Activated T-helper 17 cell treated with anti-CD3 and anti-CD28 coated beads, Interleukin-2, amount 50 U/mL, for 72 hours (primary cell): ENCODE results near the gene XPO6. TPM values are rescaled to one million over a fixed set of nuclear protein-coding genes. Genes with fewer than 3 reads are reported as not detected.

Experiments used
- ATAC-seq: fragments of 150-1000 bp; cut with Tn5 transposase; replicated peaks from 2 replicates; pipeline ENCODE4 v1.10.0; 2021; ENCODE audit warnings: mild to moderate bottlenecking, moderate library complexity
- H3K27ac Mint-ChIP-seq: one replicate; pipeline ENCODE4 v1.8.0; 2022; ENCODE audit warnings: mixed read lengths
- H3K27me3 Mint-ChIP-seq: one replicate; pipeline ENCODE4 v1.8.0; 2022; ENCODE audit warnings: mixed read lengths
- H3K36me3 Mint-ChIP-seq: one replicate; pipeline ENCODE4 v1.8.0; 2022; ENCODE audit warnings: low read depth, mild to moderate bottlenecking, mixed read lengths
- H3K4me1 Mint-ChIP-seq: one replicate; pipeline ENCODE4 v1.8.0; 2022; ENCODE audit warnings: mixed read lengths
- H3K4me3 Mint-ChIP-seq: one replicate; pipeline ENCODE4 v1.8.0; 2022; ENCODE audit warnings: mild to moderate bottlenecking, mixed read lengths
- H3K9me3 Mint-ChIP-seq: one replicate; pipeline ENCODE4 v1.8.0; 2022; ENCODE audit warnings: mixed read lengths
- total RNA-seq, 2 donors: library from RNA; stranded (reverse); gene quantifications; one replicate each; pipeline ENCODE4 v1.2.3, GENCODE V29; 2022

Gene XPO6
- total RNA-seq, 2 donors from 2014 or later: 238 to 263 TPM

DNA sequence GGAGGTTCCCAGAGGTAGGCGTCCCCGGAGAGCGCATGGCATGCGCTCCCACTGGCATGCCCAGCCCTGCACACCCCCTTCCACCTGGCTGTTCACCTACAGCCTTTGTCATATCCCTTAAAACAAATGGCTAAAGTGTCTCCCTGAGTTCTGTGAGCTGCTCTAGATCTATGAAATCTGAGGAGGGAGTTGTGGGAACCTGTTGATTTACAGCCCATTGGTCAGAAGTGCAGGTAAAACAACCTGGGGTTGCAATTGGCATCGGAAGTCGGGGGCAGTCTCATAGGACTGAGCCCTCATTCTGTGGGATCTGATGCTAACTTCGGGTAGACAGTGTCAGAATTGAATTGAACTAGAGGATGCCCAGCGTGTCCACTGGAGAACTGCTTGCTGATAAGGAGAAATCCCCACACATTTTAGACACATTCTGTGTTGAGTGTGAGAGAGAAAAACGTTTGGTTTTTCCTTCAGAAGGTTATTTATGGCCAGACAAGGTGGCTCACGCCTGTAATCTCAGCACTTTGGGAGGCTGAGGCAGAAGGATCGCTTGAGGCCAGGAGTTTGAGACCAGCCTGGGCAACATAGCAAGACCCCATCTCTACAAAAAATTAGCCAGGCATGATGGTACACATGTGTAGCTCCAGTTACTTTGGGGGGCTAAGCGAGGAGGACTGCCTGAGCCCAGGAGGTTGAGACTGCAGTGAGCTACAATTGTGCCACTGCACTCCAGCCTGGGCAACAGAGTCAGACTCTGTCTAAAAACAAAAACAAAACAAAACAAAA, 126.2 kb downstream of the XPO6 start:
- Mint-ChIP-seq H3K27me3 (no peaks in the 10 kb centered on the region), H3K27ac (peak overlapping the region; percentile 61), H3K9me3 (no peaks in the 10 kb centered on the region), H3K36me3 (no peaks in the 10 kb centered on the region), H3K4me1 (peaks cover 13% of the 10 kb centered on the region), H3K4me3 (no peak overlapping the region)
- ATAC-seq: no peak

DNA sequence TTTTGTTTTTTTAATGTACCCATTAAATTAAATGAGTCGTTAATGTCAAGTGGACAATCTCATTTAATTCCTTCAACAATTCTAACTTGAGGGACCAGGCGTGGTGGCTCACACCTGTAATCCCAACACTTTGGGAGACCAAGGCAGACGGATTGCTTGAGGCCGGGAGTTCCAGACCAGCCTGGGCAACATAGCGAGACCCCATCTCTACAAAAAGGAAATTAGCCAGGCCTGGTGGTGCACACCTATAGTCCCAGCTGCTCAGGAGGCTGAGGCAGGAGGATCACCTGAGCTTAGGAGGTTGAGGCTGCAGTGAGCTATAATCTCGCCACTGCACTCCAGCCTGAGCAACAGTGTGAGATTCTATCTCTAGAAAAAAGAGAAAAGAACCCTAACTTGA, 127.6 kb downstream of the XPO6 start:
- H3K9me3 Mint-ChIP-seq: no peaks in the 10 kb centered on the region

DNA sequence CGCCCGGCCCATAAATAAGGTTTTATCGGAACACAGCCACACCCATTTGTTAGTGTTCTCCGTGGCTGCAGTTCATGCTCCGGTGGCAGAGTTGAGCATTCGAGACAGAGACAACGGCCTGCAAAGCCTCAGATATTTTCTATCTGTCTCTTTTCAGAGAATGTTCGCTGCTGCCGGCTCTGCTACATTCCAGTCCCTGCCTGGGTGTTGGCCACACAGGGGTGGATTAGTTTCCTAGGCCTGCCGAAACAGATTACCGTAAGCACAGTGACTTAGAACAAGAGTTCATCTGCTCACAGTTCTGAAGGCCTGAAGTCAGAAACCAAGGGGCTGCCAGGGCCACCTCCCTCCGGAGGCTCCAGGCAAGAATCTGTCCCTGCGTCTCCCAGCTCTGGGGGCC, 129.1 kb downstream of the XPO6 start:
- Mint-ChIP-seq H3K27me3 (no peaks in the 10 kb centered on the region), H3K9me3 (no peaks in the 10 kb centered on the region), H3K27ac (no peak overlapping the region), H3K4me3 (no peak overlapping the region), H3K4me1 (peaks cover 4% of the 10 kb centered on the region), H3K36me3 (no peaks in the 10 kb centered on the region)
- no peak for ATAC-seq

More for the DNA sequence above, 127.6 kb downstream of the XPO6 start:
- Mint-ChIP-seq H3K36me3 (no peaks in the 10 kb centered on the region), H3K27me3 (no peaks in the 10 kb centered on the region), H3K4me1 (peaks cover 5% of the 10 kb centered on the region), H3K27ac (peak overlapping the region; percentile 50), H3K4me3 (no peak overlapping the region)
- ATAC-seq: no peak

DNA sequence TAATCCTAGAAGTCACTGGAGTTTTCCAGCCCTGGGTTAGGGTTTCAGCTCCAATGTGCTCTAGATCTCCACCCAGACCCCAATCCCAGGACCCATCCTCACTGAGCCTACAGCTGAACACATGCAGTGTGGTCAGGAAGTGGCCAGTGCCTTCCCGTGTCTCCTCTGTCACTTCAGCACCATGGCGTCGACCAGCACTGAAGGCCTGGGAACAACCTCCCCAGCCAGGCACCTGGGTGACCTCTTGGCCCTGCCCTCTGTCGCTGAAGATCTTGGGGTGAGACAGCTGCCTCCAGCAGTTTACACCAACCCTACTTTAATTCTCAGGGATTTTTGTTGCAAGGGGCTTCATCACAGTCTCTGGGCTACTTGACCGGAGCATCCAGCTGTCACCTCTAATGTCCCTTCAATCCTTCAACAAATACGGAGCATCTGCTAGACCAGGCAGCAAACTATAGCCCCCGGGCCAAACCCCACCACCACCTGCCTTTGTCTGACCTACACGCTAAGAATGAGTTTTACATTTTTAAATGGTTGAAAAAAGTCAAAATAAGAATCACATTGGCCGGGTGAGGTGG, 130.3 kb downstream of the XPO6 start:
- H3K9me3 Mint-ChIP-seq: no peaks in the 10 kb centered on the region
- H3K4me1 Mint-ChIP-seq: peaks cover 4% of the 10 kb centered on the region
- peak overlapping the region; percentile 51 for H3K27ac Mint-ChIP-seq
- no peaks in the 10 kb centered on the region for H3K36me3 Mint-ChIP-seq
- ATAC-seq: no peak
- H3K27me3 Mint-ChIP-seq: no peaks in the 10 kb centered on the region
- H3K4me3 Mint-ChIP-seq: no peak overlapping the region

DNA sequence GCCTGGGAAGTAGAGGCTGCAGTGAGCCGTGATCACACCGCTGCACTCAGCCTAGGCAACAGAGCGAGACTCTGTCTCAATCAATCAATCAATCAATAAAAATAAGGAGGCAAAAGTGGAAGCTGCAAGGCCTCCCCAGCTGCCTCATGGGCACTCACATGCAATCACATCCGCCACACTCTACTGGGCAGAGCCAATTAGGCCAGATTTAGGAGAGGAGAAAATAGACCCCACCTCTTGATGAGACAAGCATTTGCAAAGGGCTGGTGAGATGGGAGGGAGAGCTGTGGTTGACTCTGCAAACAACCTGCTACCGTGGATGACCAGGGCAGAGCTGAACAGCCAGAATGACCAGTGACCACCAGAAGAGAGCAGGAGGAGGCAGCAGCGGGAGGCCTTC, 133.5 kb downstream of the XPO6 start:
- Mint-ChIP-seq H3K27ac (no peak overlapping the region), H3K9me3 (no peaks in the 10 kb centered on the region), H3K36me3 (no peaks in the 10 kb centered on the region), H3K27me3 (no peaks in the 10 kb centered on the region), H3K4me3 (no peak overlapping the region), H3K4me1 (peaks cover 4% of the 10 kb centered on the region)
- no peak for ATAC-seq

DNA sequence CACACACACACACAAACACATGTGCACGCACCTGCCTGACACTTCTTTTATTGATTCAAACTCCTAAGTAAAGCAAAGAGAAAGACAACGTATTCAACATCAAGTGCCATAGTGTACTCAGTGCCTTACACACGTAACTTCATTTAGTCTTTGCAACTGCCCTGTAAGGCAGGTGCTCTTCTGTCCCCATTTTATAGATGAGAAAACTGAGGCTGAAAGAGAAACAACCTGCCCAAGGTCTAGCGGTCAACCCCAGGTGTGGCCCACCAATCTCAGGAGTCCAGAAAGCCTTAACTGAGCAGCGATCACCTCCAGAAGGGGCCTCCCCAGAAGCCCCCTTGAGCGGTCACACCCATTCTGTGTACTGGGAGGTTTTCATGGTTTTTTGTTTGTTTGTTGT, 137.9 kb downstream of the XPO6 start:
- Mint-ChIP-seq H3K4me3 (no peak overlapping the region), H3K9me3 (no peaks in the 10 kb centered on the region), H3K36me3 (no peaks in the 10 kb centered on the region), H3K27me3 (peaks cover 4% of the 10 kb centered on the region), H3K27ac (no peak overlapping the region), H3K4me1 (no peaks in the 10 kb centered on the region)
- ATAC-seq: no peak

DNA sequence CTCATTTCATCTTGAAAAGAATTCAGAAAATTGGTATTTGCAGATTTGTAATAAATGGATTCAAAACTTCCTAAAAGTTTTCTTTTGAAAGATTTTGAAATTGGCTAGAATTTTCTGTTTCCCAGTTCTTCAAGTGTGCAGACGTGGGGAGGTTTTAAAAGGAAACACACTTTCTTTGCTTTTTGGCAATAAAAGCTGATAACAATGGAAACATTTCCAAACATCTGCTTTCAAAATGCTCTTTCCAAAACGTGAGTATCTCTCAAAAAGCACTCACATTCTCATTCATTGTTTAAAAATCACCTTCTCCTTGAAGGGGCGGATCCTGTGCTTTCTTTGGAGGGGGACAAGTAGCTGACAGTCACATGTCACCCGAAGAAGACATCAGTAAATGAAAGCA, 139.7 kb downstream of the XPO6 start:
- H3K36me3 Mint-ChIP-seq: no peaks in the 10 kb centered on the region
- H3K27ac Mint-ChIP-seq: no peak overlapping the region
- no peaks in the 10 kb centered on the region for H3K9me3 Mint-ChIP-seq
- H3K4me3 Mint-ChIP-seq: no peak overlapping the region
- H3K27me3 Mint-ChIP-seq: peaks cover 4% of the 10 kb centered on the region
- no peak for ATAC-seq
- no peaks in the 10 kb centered on the region for H3K4me1 Mint-ChIP-seq

DNA sequence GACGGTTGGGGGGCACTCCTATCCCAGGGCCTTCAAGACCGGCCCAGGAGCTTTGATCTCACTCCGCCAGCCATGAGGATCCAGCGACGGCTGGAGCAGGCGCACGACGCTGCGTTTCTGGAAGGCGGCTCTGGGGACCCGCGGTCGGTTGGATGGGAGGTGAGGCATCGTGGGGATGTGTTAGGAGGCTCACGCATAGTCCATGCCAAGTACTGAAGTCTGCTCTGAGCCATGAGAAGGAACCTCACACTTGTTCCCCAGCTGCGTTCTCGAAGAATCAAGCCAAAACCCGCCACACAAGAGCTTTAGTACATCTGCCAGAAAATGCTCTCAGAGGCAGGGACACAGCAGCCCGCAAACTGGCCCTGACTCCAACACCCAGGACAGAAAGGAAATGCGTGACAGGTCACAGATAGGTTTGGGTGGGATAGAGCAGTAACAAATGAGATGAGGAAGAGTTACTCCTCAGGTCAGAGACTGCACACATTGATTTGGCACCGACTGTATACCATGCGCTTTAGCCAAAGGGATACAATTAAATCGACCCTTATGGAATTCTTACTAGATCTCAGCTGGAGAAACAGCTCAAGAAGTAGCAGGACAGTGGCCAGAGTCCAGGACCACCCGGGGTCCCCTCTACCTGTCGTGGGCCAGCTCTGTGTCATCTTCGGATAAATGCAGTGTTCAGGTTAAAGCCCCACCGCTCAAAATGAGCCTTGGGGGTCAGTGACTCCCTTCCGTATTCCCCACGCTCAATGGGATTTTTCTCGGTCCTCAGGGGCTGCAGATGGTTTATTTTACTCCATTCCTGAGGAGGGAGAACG, 141.6 kb downstream of the XPO6 start:
- H3K27me3 Mint-ChIP-seq: peaks cover 4% of the 10 kb centered on the region
- no peaks in the 10 kb centered on the region for H3K4me1 Mint-ChIP-seq
- no peak overlapping the region for H3K4me3 Mint-ChIP-seq
- H3K36me3 Mint-ChIP-seq: no peaks in the 10 kb centered on the region
- no peaks in the 10 kb centered on the region for H3K9me3 Mint-ChIP-seq
- no peak overlapping the region for H3K27ac Mint-ChIP-seq
- ATAC-seq: no peak

DNA sequence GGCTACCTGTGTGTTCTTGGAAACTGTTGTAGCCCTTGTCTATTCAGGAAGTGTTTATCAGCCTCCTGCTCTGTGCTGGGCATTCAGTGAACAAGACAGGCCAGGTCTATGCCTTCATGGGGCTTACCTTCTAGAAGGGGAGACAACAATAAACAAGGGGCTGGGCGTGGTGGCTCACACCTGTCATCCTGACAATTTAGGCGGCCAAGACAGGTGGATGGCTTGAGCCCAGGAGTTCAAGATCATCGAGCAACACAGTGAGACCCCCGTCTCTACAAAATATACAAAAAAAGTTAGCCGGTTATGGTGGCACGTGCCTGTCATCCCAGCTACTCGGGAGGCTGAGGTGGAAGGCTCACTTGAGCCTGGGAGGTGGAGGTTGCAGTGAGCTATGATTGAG, 142.8 kb downstream of the XPO6 start:
- H3K36me3 Mint-ChIP-seq: no peaks in the 10 kb centered on the region
- H3K9me3 Mint-ChIP-seq: no peaks in the 10 kb centered on the region
- no peaks in the 10 kb centered on the region for H3K4me1 Mint-ChIP-seq
- H3K4me3 Mint-ChIP-seq: no peak overlapping the region
- peaks cover 13% of the 10 kb centered on the region for H3K27me3 Mint-ChIP-seq
- H3K27ac Mint-ChIP-seq: no peak overlapping the region
- no peak for ATAC-seq

DNA sequence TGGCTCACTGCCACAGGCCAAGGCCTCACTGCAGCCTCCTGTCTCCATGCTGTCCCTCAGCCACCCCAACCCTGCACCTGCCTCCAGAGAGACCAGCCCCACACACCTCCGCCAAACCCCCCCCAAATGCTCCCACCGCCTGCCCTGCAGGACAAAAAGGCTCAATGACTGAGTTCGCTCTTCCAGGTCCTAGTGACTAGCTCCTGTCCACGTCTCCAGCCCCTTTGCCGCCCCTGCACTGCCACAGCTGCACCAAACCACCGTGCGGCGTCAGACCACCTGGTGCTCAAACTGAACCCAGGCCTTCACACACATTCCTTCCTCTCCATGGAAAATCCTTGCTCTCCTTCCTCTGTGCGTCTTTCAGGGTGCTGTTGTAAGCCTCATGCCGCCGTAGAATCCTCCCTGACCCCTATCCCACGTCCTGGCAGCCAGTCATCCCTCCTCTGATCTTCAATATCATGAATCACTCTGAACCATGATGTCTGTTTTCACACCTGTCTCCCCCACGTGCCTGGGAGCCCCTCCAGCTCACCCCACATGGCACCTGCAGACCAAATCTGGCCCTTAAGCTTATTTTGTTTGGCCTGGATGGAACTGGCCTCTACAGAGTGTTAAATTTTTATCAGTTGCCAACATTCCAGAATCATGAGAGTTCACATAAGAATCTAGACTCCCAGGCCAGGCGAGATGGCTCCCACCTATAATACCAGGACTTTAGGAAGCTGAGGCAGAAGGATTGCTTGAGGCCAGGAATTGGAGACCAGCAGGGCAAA, 144.0 kb downstream of the XPO6 start:
- Mint-ChIP-seq H3K27me3 (peaks cover 13% of the 10 kb centered on the region), H3K36me3 (no peaks in the 10 kb centered on the region), H3K27ac (no peak overlapping the region), H3K9me3 (no peaks in the 10 kb centered on the region), H3K4me1 (no peaks in the 10 kb centered on the region), H3K4me3 (no peak overlapping the region)
- ATAC-seq: no peak

DNA sequence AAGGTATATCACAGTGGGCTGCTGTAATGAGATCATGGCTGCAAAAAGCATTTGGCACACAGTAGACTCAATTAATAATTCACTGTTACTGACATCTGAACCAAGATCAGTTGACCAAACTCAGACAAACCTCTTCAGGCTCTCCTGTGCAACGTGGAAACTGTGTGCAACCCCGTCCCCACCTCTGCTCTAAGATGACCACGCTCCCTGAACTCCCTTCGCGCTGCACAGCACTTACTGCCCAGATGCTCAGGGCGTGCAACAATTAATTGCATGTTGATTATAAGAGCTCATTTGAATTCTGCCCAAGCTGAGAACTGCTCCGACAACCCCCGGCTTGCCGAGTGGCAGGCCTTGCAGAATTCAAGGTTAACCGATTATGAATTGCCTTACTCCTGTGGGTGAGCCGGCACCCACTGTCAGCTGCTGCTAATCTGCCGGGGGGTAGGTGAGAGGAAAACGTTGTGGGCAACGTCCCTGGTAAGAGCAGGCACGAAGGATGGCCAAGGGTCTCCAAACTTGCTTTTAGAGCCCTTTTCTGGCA, 147.0 kb downstream of the XPO6 start:
- no peak overlapping the region for H3K27ac Mint-ChIP-seq
- H3K4me1 Mint-ChIP-seq: no peaks in the 10 kb centered on the region
- H3K9me3 Mint-ChIP-seq: no peaks in the 10 kb centered on the region
- no peak overlapping the region for H3K4me3 Mint-ChIP-seq
- no peaks in the 10 kb centered on the region for H3K36me3 Mint-ChIP-seq
- ATAC-seq: no peak
- peaks cover 25% of the 10 kb centered on the region for H3K27me3 Mint-ChIP-seq

DNA sequence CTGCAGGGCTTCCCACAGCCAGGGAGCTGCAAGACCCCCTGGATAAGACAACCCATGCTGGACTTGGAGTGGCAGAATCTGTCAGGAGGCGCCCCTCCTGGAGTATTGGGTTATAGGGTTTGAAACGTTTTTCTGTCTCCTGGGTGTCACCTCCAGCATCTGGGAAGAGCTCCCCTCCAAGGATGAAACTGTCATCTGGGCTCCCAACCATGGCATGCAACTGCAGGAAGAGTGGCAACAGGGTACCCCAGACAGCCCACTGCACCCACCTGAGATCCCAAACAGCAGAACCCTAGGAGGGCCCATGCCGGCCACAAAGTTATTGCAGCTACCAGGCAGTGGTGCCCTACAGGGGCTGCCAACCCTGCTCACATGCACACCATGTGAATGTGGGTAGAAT, 147.6 kb downstream of the XPO6 start:
- Mint-ChIP-seq H3K4me3 (no peak overlapping the region), H3K36me3 (no peaks in the 10 kb centered on the region), H3K4me1 (no peaks in the 10 kb centered on the region), H3K9me3 (no peaks in the 10 kb centered on the region), H3K27ac (no peak overlapping the region), H3K27me3 (peaks cover 31% of the 10 kb centered on the region)
- ATAC-seq: no peak

DNA sequence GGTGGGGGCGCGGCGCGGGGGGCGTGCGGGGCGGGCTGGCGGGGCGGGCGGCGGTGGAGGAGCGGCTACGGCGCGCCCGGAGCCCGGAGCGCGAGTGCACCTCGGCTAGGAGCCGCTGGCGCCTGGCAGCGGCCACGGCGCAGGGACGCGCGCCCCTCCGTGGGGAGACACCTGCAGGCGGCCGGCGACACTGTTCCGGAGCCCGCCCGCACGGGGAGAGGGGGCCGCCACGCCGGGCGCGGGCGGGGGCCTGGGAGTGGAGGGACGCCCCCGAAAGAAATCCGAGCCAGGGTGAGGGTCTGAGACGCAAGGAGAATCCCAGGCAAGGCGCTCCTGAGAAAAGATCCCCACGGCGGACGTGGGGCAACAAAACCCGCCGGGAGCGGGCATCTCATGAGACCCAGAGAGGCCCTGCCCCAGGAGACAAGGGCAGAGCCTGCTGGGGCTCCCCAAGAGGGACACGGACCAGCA, 148.1 kb downstream of the XPO6 start, which contains the start of gene GSG1L:
Gene GSG1L, minus strand, starts transcription at position 124 of the 471 bp plus-strand sequence. CDS start 290 bp downstream, outside the sequence.
- no peaks in the 10 kb centered on the region for H3K4me1 Mint-ChIP-seq
- H3K4me3 Mint-ChIP-seq: no peak within 1 kb of the TSS
- no peaks in the 10 kb centered on the region for H3K36me3 Mint-ChIP-seq
- ATAC-seq: no peak
- H3K27ac Mint-ChIP-seq: no peak within 1 kb of the TSS
- peaks cover 34% of the 10 kb centered on the region for H3K27me3 Mint-ChIP-seq
- H3K9me3 Mint-ChIP-seq: no peaks in the 10 kb centered on the region
